Testis (tissue), 2 donors: ENCODE results near the gene XYLT1.

Experiments
- CTCF ChIP-seq, 3 experiments: fragments of 450-650 bp in 2 of 3; fragments of 200-600 bp in 1 of 3; sonication (generic) in 1 of 3; IDR thresholded peaks; one replicate each; pipeline ENCODE4 v1.5.1; 2016 to 2019; ENCODE audit warnings: antibody characterized with exemption in 3 of 3, mild to moderate bottlenecking in 2 of 3, moderate library complexity in 1 of 3
- POLR2A ChIP-seq: fragments of 450-650 bp; IDR thresholded peaks from one replicate; pipeline ENCODE4 v1.6.1; 2017; ENCODE audit warnings: antibody characterized with exemption, mild to moderate bottlenecking, moderate library complexity

GRCh38 chr16:17155936-17156335 is 314.8 kb downstream of the XYLT1 start:
- TF ChIP-seq CTCF (IDR thresholded peaks at IDR 0.05) (no peak), POLR2A (no peak)
